ENCODE measurements around the gene PTTG1IP. TPM values are rescaled to one million over a fixed set of nuclear protein-coding genes. Genes with fewer than 3 reads are reported as not detected.

The PTTG1IP gene
- total RNA-seq, 4 donors from 2014 or later: 256 to 374 (median 309) TPM

- Histone ChIP-seq H3K27ac (peak within 1 kb of the TSS; percentile 11 to 62 (median 58)), H3K36me3 (peaks cover 7 to 20% of the 10 kb centered on the region in 2 donors), H3K27me3 (no peaks in the 10 kb centered on the region), H3K4me3 (replicated peaks in 1 of 3) (peak within 1 kb of the TSS; percentile 36 to 90 (median 81)), H3K9me3 (no peaks in the 10 kb centered on the region), H3K4me1 (peaks cover 28 to 36% of the 10 kb centered on the region in 2 donors)
- DNase-seq: peak; percentile 73 to 75
- TF ChIP-seq CTCF (IDR thresholded peaks at IDR 0.05): no peak
- peak in 1 of 2 donors; percentile 75 for TF ChIP-seq POLR2A (IDR thresholded peaks at IDR 0.05)
- 0 to 1% methylated on average over 43 to 49 of the region's 97 CpGs for WGBS, 2 donors
- intact Hi-C loops (cut with DNase I): loop anchor here (5.0 kb wide), 1 partner anchor 71 kb away; the partner anchor contains the start of gene PTTG1IP
Observed at GRCh38 chr21:44801468-44802395, 71.8 kb downstream of the PTTG1IP start, which contains the start of gene UBE2G2. TSS of gene UBE2G2 (minus strand) at chr21:44801820. CDS start at chr21:44801748, 72 bp downstream.

- Histone ChIP-seq H3K4me3 (replicated peaks in 1 of 3) (peak overlapping the region; percentile 36 to 90 (median 81)), H3K9me3 (no peaks in the 10 kb centered on the region), H3K4me1 (peaks cover 28 to 36% of the 10 kb centered on the region in 2 donors), H3K27me3 (no peaks in the 10 kb centered on the region), H3K27ac (peak overlapping the region in 1 of 3 donors; percentile 62), H3K36me3 (peaks cover under 1 to 13% of the 10 kb centered on the region in 2 donors)
- intact Hi-C loops (cut with DNase I): loop anchor here (5.0 kb wide), 1 partner anchor 71 kb away; the partner anchor contains the start of gene PTTG1IP
- DNase-seq: no peak
- WGBS, 2 donors: 2 to 3% methylated on average over 17 of the region's 17 CpGs
- no peak for TF ChIP-seq POLR2A (IDR thresholded peaks at IDR 0.05)
- peak in 2 of 6 experiments; percentile 23 to 32 for TF ChIP-seq CTCF (IDR thresholded peaks at IDR 0.05)
Observed at GRCh38 chr21:44800971-44801467, 72.5 kb downstream of the PTTG1IP start.

- no peak for TF ChIP-seq POLR2A (IDR thresholded peaks at IDR 0.05)
- peak in 1 of 6 experiments; percentile 13 for TF ChIP-seq CTCF (IDR thresholded peaks at IDR 0.05)
- Histone ChIP-seq H3K9me3 (no peaks in the 10 kb centered on the region), H3K27ac (no peak overlapping the region), H3K4me3 (replicated peaks in 1 of 3) (no peak overlapping the region), H3K27me3 (no peaks in the 10 kb centered on the region), H3K36me3 (peaks cover 0 to 9% of the 10 kb centered on the region in 2 donors), H3K4me1 (peaks cover 28 to 36% of the 10 kb centered on the region in 2 donors)
- 40 to 44% methylated on average over 12 of the region's 12 CpGs for WGBS, 2 donors
- intact Hi-C loops (cut with DNase I): loop anchor here (5.0 kb wide), 1 partner anchor 72 kb away; the partner anchor contains the start of gene PTTG1IP
- no peak for DNase-seq
Observed at GRCh38 chr21:44800103-44800502, 73.4 kb downstream of the PTTG1IP start.

GRCh38 chr21:44799646-44800045 lies 73.8 kb downstream of the PTTG1IP start:
- Histone ChIP-seq H3K4me1 (peaks cover 28 to 36% of the 10 kb centered on the region in 2 donors), H3K27ac (no peak overlapping the region), H3K27me3 (no peaks in the 10 kb centered on the region), H3K9me3 (no peaks in the 10 kb centered on the region), H3K4me3 (replicated peaks in 1 of 3) (no peak overlapping the region), H3K36me3 (peaks cover 0 to 4% of the 10 kb centered on the region in 2 donors)
- DNase-seq: no peak
- no peak for TF ChIP-seq POLR2A (IDR thresholded peaks at IDR 0.05)
- TF ChIP-seq CTCF (IDR thresholded peaks at IDR 0.05): no peak
- intact Hi-C loops (cut with DNase I): loop anchor here (5.0 kb wide), 1 partner anchor 73 kb away; the partner anchor contains the start of gene PTTG1IP
- WGBS, 2 donors: 21 to 22% methylated on average over 1 of the region's 1 CpG

Other genes with a start within 250 kb of the PTTG1IP start
- not detected for gene KRTAP10-9, start 246.6 kb downstream of the PTTG1IP start, total RNA-seq
- gene KRTAP10-10, start 236.3 kb downstream of the PTTG1IP start, total RNA-seq: not detected
- not detected for gene KRTAP10-11, start 227.3 kb downstream of the PTTG1IP start, total RNA-seq
- not detected for gene KRTAP12-4, start 219.0 kb downstream of the PTTG1IP start, total RNA-seq
- gene KRTAP12-3, start 215.8 kb downstream of the PTTG1IP start, total RNA-seq: not detected
- under 1 TPM in 1 of 4 donors, not detected in 3; 0.89 TPM for gene KRTAP12-2, start 206.8 kb downstream of the PTTG1IP start, total RNA-seq
- under 1 TPM in 1 of 4 donors, not detected in 3; 0.78 TPM for gene KRTAP12-1, start 191.5 kb downstream of the PTTG1IP start, total RNA-seq
- not detected for gene KRTAP10-12, start 176.5 kb downstream of the PTTG1IP start, total RNA-seq
- 1 to 10 TPM in 2 of 4 donors, under 1 TPM in 2; 0.21 to 1.3 (median 0.69) TPM for gene TSPEAR, start 162.1 kb downstream of the PTTG1IP start, total RNA-seq
- 100 to 1,000 TPM in 1 of 4 donors, 10 to 100 TPM in 3; 90.4 to 127 (median 95.3) TPM for gene UBE2G2, start 71.9 kb downstream of the PTTG1IP start, total RNA-seq
- gene SUMO3, start 55.6 kb downstream of the PTTG1IP start, total RNA-seq: 100 to 1,000 TPM in 1 of 4 donors, 10 to 100 TPM in 3; 65.7 to 127 (median 87.8) TPM
- gene ITGB2, start 47.2 kb upstream of the PTTG1IP start, total RNA-seq: 10 to 100 TPM; 18.4 to 79.4 (median 27.5) TPM
- gene SLX9, start 66.3 kb upstream of the PTTG1IP start, total RNA-seq: 10 to 100 TPM in 3 of 4 donors, 1 to 10 TPM in 1; 4.8 to 19.1 (median 11.2) TPM
- 10 to 100 TPM in 2 of 4 donors, 1 to 10 TPM in 2; 5.0 to 20.2 (median 10.1) TPM for gene ADARB1, start 200.9 kb upstream of the PTTG1IP start, total RNA-seq

Measured in thyroid gland (tissue), 4 donors.